ENCODE data around the gene EMD. TPM values are rescaled to one million over a fixed set of nuclear protein-coding genes. Genes with fewer than 3 reads are reported as not detected.
"Not testable (repeated sequence)": the region's sequence is repeated elsewhere in the genome, so short reads cannot be mapped to it uniquely, and the experiment has no call there.

Gene EMD
- polyA plus RNA-seq, 3 donors: 66.4 to 115 (median 90.5) TPM

GRCh38 chrX:154381271-154381670 is 2.2 kb downstream of the EMD start:
- no peak overlapping the region for H3K27ac ChIP-seq (ENCODE audit: low read depth, low read length)
- WGBS, 3 donors: 58 to 84% (median 83%) methylated on average over 6 of the region's 6 CpGs

GRCh38 chrX:154382483-154383069 is 3.5 kb downstream of the EMD start:
- WGBS, 3 donors: 73 to 80% (median 80%) methylated on average over 11 of the region's 11 CpGs
- no peak overlapping the region for H3K27ac ChIP-seq (ENCODE audit: low read depth, low read length)

GRCh38 chrX:154383359-154384283 is 4.5 kb downstream of the EMD start:
- WGBS, 3 donors: 54 to 62% (median 54%) methylated on average over 13 to 14 of the region's 14 CpGs
- H3K27ac ChIP-seq (ENCODE audit: low read depth, low read length): no peak overlapping the region

GRCh38 chrX:154384284-154384892 is 5.3 kb downstream of the EMD start:
- no peak overlapping the region for H3K27ac ChIP-seq (ENCODE audit: low read depth, low read length)
- 42 to 66% (median 56%) methylated on average over 5 to 8 of the region's 8 CpGs for WGBS, 3 donors

GRCh38 chrX:154388094-154388493 is 9.0 kb downstream of the EMD start:
- whole genome bisulfite sequencing, 3 donors: no CpG with 5 or more reads among the region's 20 CpGs
- H3K27ac ChIP-seq (ENCODE audit: low read depth, low read length): not testable (repeated sequence)

GRCh38 chrX:154388649-154389048 is 9.6 kb downstream of the EMD start:
- H3K27ac ChIP-seq (ENCODE audit: low read depth, low read length): not testable (repeated sequence)
- no CpG with 5 or more reads among the region's 16 CpGs for WGBS, 3 donors

- H3K27ac ChIP-seq (ENCODE audit: low read depth, low read length): not testable (repeated sequence)
- 0 to 18% methylated on average over 13 of the region's 121 CpGs; no CpG with 5 or more reads in 1 of the 3 donors for WGBS, 3 donors
These were observed 11.0 kb downstream of the EMD start for GRCh38 chrX:154389812-154390747.

GRCh38 chrX:154396363-154396762 is 17.3 kb downstream of the EMD start:
- not testable (repeated sequence) for H3K27ac ChIP-seq (ENCODE audit: low read depth, low read length)
- WGBS, 3 donors: 48 to 91% (median 86%) methylated on average over 15 to 17 of the region's 17 CpGs

- WGBS, 3 donors: 3 to 40% (median 3%) methylated on average over 32 to 53 of the region's 53 CpGs
- peak overlapping the region; percentile 93 for H3K27ac ChIP-seq (ENCODE audit: low read depth, low read length)
These were observed 18.1 kb downstream of the EMD start for GRCh38 chrX:154396973-154397887.

GRCh38 chrX:154397888-154398667 is 19.0 kb downstream of the EMD start, which contains the start of gene RPL10:
Gene RPL10 (plus strand): TSS chrX:154398377. CDS start chrX:154398520, 143 bp downstream.
- 0 to 35% (median 0%) methylated on average over 50 to 69 of the region's 69 CpGs for WGBS, 3 donors
- peak within 1 kb of the TSS; percentile 93 for H3K27ac ChIP-seq (ENCODE audit: low read depth, low read length)

GRCh38 chrX:154398668-154399526 is 19.8 kb downstream of the EMD start:
- 1 to 36% (median 1%) methylated on average over 49 of the region's 49 CpGs for WGBS, 3 donors

GRCh38 chrX:154399527-154400368 is 20.7 kb downstream of the EMD start:
- 24 to 58% (median 42%) methylated on average over 14 of the region's 14 CpGs for WGBS, 3 donors
- H3K27ac ChIP-seq (ENCODE audit: low read depth, low read length): no peak overlapping the region

More at GRCh38 chrX:154398668-154399526, 19.8 kb downstream of the EMD start:
- peak overlapping the region; percentile 91 for H3K27ac ChIP-seq (ENCODE audit: low read depth, low read length)

- H3K27ac ChIP-seq (ENCODE audit: low read depth, low read length): not testable (repeated sequence)
- WGBS, 3 donors: 54 to 84% (median 81%) methylated on average over 5 to 6 of the region's 6 CpGs
These were observed 21.3 kb downstream of the EMD start for GRCh38 chrX:154400369-154400817.

- H3K27ac ChIP-seq (ENCODE audit: low read depth, low read length): no peak overlapping the region
- WGBS, 3 donors: 36 to 57% (median 44%) methylated on average over 5 to 6 of the region's 6 CpGs
These were observed 22.1 kb downstream of the EMD start for GRCh38 chrX:154401045-154401799.

Data from adipose tissue (tissue), 3 donors.